Activated CD4-positive, alpha-beta T cell treated with anti-CD3 and anti-CD28 coated beads, Interleukin-2, amount 50 U/mL, for 48 hours (primary cell): Measurements from ENCODE around the gene GRID1.

Experiments used
- DNase-seq, 2 experiments: peaks; one replicate each; pipeline ENCODE4 v3.0.0-alpha.2; 2020

Gene GRID1

GRCh38 chr10:86350897-86351296 lies 15.7 kb downstream of the GRID1 start:
- DNase-seq = no peak

DNA sequence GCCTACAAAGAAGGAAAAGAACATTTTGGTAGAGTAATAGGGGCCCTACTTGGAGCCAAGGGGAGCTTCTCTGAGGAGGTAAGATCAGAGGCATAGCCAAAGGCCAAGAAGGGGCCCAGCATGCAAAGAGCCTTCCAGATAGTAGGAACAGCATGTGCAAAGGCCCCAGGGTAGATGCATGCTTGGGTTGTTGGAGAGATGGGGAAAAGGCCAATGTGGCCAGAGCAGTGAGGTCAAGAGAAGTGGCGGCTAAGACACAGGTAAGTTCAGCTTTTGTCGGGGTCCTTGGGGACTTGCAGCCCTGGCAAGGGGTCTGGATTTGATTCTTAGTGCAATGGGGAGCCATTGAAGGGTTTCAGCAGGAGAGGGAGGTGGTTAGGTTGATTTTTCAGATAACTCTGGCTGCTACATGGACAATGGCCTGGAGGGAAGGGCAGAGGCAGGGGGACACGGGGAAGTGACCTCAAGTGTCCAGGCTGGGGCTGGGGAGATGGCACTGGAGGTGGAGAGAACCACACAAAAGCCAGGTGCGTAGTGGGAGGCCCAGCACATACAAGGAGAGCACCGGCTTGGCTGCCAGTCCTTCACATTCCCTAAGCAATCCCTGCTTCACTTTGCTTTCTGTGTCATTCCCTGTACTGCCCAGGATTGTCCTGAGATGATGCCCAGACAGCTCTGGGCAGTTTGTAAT lies 16.5 kb downstream of the GRID1 start:
- no peak for DNase-seq

GRCh38 chr10:86349474-86349873 lies 17.1 kb downstream of the GRID1 start:
- DNase-seq = no peak

DNA sequence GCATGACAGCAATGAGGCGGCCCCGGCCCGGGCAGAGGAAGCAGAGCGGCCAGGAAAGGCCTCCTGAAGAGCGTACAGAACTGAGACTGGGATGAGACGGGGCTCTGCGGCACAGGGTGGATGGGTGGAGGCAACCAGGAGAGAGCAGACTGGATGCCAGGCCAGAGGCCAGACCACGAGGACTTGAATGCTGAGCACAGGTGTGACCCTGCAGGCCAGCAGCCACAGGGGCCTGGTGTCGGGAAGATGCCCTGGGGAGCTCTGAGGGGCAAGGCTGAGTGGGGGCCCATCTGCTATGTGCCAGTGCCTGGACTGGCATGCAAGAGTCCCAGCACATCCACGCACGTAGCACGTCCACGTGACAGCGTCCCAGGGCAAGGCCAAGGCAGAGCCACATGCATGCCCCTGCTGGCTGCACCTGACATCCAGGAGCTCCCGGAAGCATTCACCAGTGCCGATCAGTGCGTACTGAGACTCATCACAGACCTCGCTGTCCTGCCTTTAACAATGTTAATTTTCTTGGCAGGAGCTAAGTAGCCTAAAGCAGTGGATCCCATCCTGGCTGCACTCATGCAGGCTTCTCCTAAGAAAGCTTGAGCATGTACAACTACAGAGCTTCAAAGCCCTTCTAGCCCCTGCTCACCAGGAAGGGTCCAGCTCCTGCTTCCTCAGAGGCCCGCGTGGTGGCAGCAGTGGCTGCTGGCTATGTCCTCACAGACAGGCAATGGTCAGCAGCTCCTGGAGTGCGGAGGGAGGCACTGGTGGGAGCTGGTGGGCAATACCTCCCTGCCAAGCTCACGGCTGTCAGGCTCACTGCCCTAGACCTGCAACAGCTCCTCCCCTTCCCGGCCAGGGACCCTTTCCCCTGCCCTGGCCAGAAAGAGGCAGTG lies 18.0 kb downstream of the GRID1 start:
- DNase-seq = no peak

- no peak for DNase-seq
Observed at GRCh38 chr10:86347856-86348255, 18.7 kb downstream of the GRID1 start.

DNA sequence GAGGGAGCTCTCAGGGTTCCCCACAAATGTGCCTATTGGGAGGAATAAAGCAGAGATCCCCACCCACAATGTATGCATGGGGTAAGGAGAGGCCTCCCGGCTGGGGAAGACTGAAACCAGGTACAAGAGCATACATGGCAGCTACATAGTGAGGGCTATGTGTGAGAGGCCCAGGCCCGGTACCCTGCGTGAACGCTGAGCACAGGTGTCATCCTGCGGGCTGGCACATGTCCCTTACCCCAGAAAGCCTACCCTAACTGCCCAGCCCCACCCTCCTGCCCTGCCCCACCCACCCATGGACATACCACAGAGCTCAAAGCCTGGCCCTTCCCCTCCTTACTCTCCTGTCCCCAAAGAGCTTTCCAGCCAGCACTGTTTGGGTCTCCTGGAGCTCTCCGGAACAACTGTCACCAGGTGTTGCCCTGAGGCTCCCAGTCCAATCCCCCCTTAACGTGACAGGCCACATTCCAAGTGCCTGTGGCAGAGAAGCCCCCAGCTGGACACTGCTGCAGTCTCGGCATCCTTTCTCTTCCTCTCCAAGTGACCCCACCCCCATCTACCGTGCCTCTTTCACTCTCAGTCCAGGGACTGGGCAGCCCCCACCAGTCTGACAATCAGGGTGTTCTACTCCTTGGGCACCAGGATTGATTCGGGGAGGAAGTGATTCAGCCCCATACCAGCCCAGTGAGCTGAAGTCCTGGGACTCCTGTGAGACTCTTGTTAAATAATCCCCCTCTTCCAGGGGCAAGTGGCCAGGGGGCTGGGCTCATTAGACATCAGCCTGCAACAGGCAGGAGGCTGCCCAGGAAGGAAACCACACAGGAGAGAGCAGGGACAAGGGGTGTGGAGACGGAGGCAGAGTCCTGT lies 19.6 kb downstream of the GRID1 start:
- DNase-seq = no peak

GRCh38 chr10:86345859-86346798 lies 20.5 kb downstream of the GRID1 start:
- no peak for DNase-seq

DNA sequence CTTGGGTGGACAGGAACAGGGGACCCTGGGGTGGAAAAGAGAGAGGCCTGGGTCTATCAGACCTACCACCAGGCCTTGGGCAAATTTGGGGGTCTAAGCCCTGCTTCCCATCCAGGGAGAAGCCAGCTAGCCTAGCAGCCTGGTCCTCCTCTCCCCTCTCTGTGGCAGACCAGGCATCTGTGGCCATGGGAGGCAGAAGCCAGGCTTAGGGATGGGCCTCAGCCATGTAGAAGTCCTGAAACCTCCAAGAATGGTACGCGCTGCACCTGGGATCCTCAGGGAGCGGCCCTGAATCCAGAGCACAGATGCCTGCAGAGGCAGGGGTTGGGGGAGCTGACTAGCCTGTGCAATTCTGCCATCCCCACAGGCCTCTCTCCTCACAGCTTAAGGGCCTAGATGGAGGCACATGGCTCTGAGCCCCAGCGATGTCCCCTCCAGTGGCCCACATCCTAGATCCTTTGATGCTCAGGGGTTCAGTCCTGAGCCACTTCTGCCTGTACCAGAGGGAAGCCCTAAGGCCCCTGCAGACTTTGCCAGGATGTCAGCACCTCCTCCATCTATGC lies 21.2 kb downstream of the GRID1 start:
- no peak for DNase-seq

DNA sequence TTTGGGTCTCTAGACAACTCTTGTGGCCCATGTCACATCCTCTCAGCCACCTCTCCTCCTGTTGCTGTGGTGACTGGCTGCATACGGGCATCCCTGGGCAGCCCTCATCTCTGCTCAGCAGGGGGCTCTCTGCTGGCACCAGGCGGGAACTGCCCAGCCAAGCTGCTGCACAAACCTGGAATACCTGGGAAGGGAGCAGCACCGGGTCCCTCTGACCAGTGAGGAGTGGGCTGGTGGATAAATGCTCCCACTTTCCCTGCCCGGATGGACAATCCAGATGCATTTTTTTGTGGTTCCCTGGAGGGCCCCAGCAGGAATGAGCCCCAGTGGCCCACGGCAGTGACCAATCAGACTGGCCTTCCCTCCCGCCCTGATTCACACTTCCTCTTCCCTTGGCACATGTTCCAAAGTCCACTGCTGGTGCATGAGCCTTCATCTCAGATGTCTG lies 21.9 kb downstream of the GRID1 start:
- DNase-seq = no peak

GRCh38 chr10:86344281-86344680 lies 22.3 kb downstream of the GRID1 start:
- no peak for DNase-seq

DNA sequence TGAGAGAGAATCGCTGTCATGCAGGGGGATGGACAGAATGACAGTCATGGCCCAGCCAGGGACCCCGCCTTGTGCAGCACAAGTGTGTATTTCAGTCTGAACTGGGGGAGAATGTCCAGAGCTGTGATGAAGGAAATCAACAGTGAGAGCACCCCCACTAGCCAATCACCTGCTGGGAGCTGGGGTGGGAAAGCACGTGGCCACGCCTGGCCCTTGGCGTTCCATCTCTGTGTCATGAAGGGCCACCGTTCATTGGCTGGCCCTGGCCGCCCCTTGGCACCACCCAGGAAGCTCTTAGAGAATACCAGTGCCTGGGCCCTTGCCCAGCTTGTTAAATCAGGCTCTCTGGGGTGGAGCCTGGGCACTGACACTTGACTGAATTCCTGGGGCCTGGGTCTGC lies 22.8 kb downstream of the GRID1 start:
- no peak for DNase-seq

DNA sequence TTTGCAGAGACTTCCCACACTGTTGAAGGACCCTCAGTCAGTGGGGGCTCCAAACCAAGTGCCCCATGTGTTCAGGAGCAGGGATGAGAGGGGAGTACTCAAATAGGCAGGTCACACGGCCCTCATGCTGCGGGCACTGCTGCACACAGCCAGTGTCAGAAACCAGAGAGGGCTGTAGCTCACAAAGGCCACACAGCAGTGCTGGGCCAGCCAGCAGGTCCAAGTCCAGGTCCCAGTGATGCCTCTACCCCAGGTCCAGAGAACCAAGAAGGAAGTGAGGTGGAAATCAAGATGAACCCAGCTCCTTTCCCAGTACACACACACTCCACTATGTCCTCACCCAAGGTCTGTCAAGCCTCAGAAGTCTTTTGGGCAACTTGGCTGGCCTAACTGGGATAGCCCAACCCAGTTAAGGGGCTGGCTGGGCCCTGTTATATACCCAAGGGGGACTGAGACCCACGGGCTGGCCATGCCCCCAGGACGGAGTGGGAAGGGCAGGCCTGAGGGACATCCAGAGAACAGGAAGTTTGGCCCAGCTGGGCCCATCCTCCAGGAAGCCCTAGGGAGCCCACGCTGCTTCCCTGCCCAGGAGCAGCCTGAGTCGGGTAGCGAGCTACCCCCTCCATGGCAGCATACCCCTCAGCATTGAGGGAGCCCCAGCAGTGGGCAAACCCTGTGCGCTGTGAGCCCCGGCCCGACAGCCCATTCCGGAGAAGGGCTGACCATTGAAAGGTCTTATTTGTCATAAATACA lies 24.3 kb downstream of the GRID1 start:
- no peak for DNase-seq

DNA sequence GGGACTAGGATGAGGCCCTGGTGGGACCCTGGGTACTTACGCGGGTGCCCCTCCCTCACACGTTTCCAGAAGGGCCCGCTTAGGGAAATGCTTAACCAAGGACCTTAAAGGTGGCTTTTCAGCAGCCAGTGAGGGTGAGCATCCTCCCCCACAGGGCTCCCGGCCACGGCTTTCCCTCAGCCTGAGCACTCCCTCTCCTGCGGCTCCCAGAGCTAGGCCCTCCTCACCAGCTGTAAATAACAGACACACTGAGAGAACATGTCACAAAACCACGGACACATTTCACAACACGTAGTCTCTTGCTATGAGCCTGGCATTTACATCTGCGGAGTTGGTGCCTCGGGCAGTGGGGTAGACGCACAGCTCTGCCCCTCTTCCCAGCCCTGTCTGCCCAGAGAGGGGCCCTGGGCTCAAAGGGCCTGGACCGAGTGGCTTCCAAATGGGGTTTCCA lies 25.2 kb downstream of the GRID1 start:
- DNase-seq = no peak

- no peak for DNase-seq
Observed at GRCh38 chr10:86340991-86341260, 25.7 kb downstream of the GRID1 start.

GRCh38 chr10:86340176-86340990 lies 26.2 kb downstream of the GRID1 start:
- no peak for DNase-seq

DNA sequence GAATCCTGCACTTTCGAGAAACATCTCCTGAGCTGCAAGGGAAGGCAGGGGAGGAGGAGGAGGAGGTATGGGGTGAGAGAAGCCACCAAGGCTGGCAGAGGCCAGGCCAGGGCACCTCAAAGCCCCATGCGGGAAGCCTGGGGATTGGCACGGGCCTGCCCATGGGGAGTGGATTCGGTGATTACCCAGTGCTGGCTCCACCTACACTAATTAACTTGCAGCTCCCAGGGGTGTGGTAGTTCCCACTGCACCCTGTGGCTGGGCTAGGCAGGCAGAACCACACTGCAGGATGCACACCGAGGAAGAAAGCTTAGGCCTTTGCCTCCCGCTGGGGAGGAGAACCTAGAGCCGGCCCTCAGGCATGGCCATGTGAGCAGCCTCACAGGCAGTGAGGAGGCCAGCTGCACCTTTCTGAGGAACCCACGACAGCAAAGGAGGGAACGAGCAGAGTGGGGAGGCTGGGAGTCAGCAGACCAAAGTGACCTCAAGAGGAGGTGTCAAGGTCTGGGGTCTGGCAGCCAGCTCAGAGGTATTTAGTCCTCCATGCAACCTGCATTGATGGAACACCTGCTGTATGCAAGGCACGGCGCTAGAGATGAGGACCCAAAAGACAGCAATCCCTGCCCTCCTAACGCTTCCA lies 27.2 kb downstream of the GRID1 start:
- no peak for DNase-seq

GRCh38 chr10:86337121-86337601 lies 29.4 kb downstream of the GRID1 start:
- DNase-seq = no peak

DNA sequence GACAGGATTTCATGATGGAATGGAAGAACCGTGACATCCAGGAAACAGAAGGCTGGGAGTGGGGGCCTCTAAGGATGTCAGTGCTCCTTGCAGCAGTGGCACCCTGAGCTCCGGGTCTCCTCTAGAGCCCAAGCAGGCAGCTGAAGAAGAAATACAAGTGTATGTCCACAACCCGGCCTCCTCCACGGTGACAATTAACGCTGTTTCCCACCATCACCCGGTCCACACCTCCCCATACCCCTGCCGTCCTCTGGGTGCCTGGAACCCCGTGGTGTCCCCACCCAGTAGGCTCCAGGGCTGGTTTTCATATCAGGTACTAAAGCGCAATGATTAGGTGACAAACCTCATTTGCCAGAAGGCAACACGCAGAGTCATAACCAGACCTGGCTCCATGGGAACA lies 30.3 kb downstream of the GRID1 start:
- no peak for DNase-seq

DNA sequence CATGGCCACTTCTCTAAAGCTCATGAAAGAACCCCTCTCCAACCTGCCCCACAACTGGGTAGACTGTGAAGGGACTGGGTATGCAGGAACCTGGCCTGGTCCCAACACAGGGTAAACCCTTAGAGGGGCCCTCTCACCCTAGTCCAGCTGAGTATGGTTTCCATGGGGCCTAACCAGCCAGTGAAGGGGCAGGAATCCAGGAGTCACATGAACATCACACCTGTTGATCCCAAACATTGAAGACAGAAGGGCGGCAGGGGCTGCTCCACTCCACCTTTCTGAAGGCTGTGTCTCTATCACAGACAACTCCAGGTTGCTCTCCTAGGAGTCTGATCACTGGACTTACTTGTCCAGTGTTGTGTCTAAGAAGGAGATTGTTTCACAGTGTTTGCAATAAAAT lies 30.8 kb downstream of the GRID1 start:
- DNase-seq = no peak

DNA sequence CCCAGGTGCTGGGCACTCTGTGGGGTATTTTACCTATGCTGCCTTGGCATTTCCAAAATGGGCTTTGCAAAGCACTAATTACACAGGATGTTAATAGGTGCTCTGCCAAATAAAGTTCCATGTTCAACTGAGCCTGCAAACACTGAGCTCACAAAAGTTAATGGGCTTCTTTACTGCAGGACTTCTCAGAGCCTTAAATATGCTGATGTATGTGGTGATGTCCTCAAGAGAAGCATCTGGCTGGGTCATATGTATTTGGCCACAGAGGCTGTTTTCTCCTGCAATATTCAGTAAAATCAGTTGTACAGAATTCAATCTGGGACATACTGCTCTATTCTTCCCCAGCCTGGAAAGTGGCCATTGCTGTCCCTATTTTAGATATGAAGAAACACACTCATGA lies 31.3 kb downstream of the GRID1 start:
- DNase-seq = no peak
